H54 (cell line): ENCODE results near the gene ASAP2.

Experiments
- DNase-seq: peaks from one replicate; pipeline ENCODE4 v3.0.0; 2011; ENCODE audit warnings: low spot score, mixed read lengths; ENCODE audit not compliant: insufficient read length
- FAIRE-seq: peaks from 3 replicates; lab custom pipeline; 2011; peaks lifted over from hg19 to GRCh38; lab: Jason Lieb, UNC
- POLR2A ChIP-seq: IDR thresholded peaks from 2 replicates; pipeline ENCODE4 v1.6.1; 2011; ENCODE audit warnings: low read depth, mild to moderate bottlenecking, low read length

ASAP2 gene

DNA sequence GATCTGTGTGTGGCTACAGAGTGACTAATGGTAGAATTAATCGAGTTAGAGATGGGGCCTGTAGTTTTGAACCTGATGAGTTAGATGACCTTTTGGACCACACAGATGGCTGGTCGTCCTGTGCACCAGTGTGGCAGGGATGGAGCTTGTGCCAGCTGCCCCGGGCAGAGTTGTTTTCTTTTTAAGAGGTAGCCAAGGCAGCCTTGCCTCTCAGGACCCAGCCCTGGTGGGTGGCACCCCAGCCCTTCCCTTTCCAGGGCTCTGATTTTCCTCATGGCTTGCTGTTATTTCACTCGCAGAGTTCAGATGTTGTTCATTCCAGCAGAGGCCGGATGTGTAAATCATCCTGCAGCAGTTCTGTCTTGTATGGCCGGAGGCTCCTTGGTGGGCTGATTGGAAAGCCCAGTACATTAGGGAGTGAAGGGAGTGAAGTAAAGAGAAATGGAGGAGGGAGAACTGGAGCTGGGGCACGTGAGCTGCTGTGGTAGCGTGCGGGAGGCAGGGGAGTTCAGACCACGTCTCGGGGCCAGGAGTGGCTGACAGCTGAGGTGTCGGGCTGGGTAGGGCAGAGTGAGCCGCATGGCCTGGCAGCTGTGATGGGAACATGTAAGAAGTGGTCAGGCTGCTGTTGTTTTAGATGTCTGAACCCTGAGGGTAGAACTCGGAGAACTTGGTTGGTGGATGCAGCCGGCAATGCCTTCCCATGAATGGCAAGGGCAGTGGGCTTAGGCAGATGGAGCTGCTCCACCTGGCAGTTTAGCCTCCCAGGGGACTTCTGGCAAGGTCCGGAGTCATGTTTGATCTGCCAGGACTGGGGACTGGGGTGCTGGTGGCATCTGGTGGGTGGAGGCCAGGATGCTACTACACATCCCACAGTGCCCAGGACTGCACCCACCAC lies 28.8 kb downstream of the ASAP2 start:
- no peak for DNase-seq
- 0 out of 2 replicates have a peak, but pooled peaks have one; percentile 18 for TF ChIP-seq POLR2A
- FAIRE-seq = no peak

DNA sequence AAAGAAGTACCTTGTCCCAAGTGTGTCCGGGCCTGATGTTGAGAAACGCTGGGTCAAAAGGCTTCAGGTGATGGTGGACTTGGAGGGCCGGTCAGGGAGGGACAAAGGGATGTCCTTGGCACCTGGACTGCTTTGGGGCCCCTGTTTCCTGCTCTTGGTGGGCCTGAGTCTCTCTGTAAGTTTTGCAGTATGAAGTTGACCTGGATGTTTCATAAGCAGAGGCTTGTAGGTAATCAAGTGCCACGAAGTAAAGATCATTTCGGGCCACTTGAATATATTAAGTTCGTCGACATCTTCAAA lies 29.4 kb downstream of the ASAP2 start:
- FAIRE-seq (no peak), DNase-seq (no peak)

DNA sequence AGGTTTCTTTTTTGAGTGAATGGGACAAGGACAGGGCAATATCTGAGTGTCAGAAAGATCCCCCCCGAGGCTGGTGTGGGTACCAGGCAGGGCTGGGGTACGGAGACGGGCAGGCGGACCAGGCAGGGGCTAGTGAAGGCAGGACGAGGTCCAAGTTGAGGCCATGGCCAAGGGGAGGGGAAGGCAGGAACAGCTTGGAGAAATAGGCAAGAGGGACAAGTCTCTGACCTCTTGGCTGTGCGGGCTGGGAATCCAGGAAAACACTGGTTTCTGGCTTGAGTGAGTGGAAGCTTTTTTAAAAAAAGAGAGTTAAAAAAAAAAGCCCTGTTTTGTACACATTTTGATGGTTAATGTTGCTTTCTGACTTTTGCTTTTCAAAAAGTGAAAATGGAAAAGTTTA lies 30.3 kb downstream of the ASAP2 start:
- no peak for TF ChIP-seq POLR2A
- no peak for DNase-seq
- no peak for FAIRE-seq

More for the DNA sequence above, 29.4 kb downstream of the ASAP2 start:
- TF ChIP-seq POLR2A = no peak

DNA sequence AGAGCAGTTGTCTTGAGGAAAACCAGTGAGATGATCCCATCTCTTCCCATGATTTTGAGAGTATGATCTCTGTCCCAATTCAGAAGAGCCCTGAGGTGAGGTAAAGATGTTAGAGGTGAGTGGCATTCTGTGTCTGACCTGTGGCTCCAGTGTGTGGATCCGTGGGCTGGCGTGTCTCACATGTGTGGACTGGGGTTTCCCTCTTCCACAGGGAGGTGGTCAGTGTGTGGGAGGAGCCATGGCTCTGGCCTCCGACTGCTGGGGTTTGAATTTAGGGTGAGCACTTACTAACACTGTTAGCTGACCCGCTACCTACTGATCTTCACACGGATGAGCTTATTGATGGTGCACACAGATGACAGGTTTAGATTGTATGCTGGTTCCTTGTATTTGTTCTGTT lies 31.2 kb downstream of the ASAP2 start:
- DNase-seq (no peak), FAIRE-seq (no peak)
- no peak for TF ChIP-seq POLR2A

DNA sequence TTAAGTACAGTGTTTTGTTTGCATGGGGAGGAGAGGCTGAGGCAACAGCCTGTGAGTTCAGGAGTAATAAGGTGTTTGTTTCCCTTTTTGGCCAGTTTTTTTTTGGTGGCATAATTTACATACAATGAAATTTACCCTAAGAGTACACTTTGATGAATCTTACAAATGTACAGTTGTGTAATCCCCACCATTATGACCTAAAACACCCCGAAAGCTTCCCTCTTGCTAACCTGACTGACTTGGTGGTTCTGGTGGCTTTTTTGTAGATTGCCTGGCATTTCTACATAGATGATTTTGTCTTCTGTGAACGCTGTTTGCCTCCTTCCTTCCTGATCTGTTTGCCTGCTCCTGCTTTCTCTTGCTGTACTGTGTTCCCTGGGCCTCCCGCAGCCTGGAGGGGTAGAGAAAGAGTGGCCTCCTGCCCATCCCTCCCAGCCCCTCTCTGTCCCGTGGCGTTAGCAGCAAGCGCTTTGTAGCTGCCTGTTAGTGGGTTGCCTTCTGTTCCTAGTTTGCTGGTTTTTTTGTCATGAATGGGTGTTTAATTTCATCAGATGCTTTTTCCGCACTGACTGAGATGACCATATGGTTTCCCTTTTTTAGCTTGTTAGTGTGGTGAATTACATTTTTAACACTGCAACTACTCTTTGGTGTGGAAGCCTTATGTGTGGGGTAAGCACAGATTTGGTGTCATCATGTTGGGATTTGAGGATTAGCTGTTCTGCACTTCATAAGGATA lies 32.1 kb downstream of the ASAP2 start:
- FAIRE-seq (no peak), DNase-seq (no peak)
- TF ChIP-seq POLR2A = no peak

DNA sequence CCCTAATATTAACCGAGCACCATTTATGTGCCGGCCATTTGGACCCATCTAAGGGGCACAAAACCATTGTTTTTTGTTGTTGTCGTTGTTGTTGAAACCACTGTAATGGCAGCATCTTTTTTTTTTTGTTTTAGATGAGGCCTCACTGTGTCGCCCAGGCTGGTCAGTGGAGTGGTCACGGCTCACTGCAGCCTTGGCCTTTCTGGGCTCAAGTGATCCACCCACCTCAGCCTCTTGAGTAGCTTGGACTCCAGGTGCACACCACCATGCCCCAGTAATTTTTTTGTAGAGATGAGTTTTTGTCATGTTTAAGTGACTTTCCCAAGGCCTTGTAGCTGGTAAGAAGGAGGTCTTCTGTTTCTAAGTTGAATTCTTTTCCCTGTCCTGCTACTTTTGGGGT lies 33.0 kb downstream of the ASAP2 start:
- DNase-seq (no peak), FAIRE-seq (no peak)
- no peak for TF ChIP-seq POLR2A

DNA sequence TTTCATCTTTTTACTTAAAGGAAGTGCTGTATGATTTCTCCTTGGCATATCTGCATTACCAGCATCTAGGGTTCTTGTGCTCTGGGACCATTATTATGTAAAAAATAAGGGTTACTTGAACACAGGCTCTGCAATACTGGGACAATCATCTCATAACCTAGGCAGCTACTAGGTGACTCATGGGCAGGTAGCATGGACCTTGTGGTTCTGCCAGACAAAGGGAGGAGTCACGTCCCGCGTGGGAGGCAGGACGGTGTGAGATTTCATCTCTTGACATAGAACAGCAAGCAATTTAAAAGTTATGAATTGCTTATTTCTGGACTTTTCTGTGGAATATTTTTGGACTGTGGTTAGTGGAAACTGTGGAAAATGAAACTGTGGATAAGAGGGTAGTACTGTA lies 34.1 kb downstream of the ASAP2 start:
- FAIRE-seq (no peak), DNase-seq (no peak)
- no peak for TF ChIP-seq POLR2A

GRCh38 chr2:9241233-9241632 lies 34.6 kb downstream of the ASAP2 start:
- no peak for TF ChIP-seq POLR2A

DNA sequence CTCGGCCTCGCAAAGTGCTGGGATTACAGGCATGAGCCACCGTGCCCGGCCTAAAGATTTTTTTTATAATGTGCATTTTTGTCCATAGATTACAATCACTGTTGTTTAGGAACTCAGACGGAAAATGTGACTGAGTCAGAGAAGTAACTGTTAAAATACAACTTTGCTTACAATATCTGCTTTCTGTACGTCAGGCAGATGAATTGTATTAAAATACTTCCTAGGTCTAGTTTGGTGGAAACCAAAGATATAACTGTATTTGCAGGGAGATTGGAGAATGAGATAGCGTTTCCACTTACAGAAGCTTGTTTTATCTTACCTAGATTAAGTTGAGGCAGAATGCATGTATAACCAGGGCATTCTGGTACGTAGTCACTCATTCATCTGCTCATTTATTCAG lies 36.7 kb downstream of the ASAP2 start:
- no peak for FAIRE-seq
- TF ChIP-seq POLR2A = no peak
- no peak for DNase-seq

More at GRCh38 chr2:9241233-9241632, 34.6 kb downstream of the ASAP2 start:
- no peak for DNase-seq
- no peak for FAIRE-seq

- DNase-seq (no peak), FAIRE-seq (peak; percentile 74)
- TF ChIP-seq POLR2A = no peak
These were observed 38.5 kb downstream of the ASAP2 start for GRCh38 chr2:9244985-9245544.

- TF ChIP-seq POLR2A = no peak
- DNase-seq (no peak), FAIRE-seq (no peak)
These were observed 40.6 kb downstream of the ASAP2 start for GRCh38 chr2:9247177-9247576.

DNA sequence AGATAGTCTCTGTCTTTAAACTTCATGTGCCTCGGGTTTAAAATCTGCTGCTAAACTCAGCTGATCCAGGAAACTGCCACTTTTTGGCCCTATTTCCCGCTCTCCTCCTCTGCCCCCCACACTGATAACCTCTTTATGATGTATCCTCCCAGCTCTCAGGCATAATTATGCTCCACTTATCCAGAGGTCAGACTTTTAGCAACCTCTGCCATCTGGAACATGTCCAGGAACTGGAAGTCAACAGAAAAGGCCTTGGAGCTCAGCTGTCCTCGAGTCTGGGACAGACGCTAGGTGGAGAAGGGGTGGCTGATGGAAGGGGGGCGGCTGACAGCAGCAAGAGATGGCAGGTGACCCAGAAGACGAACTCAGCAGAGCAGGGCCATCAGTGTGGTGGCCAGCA lies 41.2 kb downstream of the ASAP2 start:
- TF ChIP-seq POLR2A = no peak
- FAIRE-seq (no peak), DNase-seq (no peak)

GRCh38 chr2:9248363-9248762 lies 41.8 kb downstream of the ASAP2 start:
- TF ChIP-seq POLR2A = no peak
- no peak for FAIRE-seq
- DNase-seq = no peak
